Measurements from ENCODE around the gene LAT. TPM values are rescaled to one million over a fixed set of nuclear protein-coding genes. Genes with fewer than 3 reads are reported as not detected.
A peak's percentile ranks its signal among the peaks of the same experiment; 100 is the strongest.
"Not testable (repeated sequence)": the region's sequence is repeated elsewhere in the genome, so short reads cannot be mapped to it uniquely, and the experiment has no call there.

The LAT gene
- total and polyA plus RNA-seq, 7 experiments from 2014 or later, result 179 to 476 (median 342) TPM

DNA sequence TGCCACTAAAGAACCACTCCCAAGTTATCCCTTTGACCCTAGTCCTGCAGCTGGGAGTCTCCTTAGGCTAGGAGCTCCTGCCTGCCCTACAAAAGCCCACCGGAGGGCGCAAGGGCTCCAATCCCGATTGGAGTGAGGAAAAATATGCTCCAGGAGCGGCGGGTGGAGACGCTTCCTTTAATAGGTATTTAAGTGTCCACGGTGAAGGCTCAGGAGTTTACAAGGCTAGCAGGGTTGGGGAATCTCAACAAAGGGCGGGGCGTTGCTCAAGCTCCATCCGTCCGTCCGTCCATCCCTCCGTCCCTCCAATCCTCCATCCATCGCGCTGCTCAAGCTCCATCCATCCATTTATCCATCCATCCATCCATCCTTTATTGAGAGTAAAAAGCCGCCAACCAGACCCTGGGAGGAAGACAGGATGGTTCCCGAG, 10.8 kb upstream of the LAT start:
- Histone ChIP-seq H3K27ac (ENCODE audit: low read depth, low read length) (peak overlapping the region; percentile 75), H3K4me1 (ENCODE audit: control insufficient read depth in 2 of 2, insufficient read depth in 2 of 2, low read length in 2 of 2) (peaks cover 5 to 12% of the 10 kb centered on the region in 2 donors), H3K36me3 (ENCODE audit: control insufficient read depth in 2 of 3, insufficient read depth in 3 of 3, low read length in 3 of 3) (peaks cover 0 to 21% (median 0%) of the 10 kb centered on the region in 3 experiments), H3K4me3 (ENCODE audit: low read length) (peak overlapping the region; percentile 80), H3K9me3 (ENCODE audit: control insufficient read depth in 2 of 3, low read length in 3 of 3) (no peaks in the 10 kb centered on the region), H3K27me3 (ENCODE audit: control insufficient read depth in 2 of 2, insufficient read depth in 2 of 2, low read length in 2 of 2) (no peaks in the 10 kb centered on the region)
- Mint-ChIP-seq H3K9me3 (peaks cover 0 to 4% (median 0%) of the 10 kb centered on the region in 11 donors), H3K36me3 (peaks cover 0 to 13% (median 6%) of the 10 kb centered on the region in 5 donors), H3K4me1 (peaks cover 30 to 48% (median 41%) of the 10 kb centered on the region in 7 donors), H3K27me3 (no peaks in the 10 kb centered on the region), H3K4me3 (peak overlapping the region; percentile 96 to 99 (median 98)), H3K27ac (peak overlapping the region; percentile 91 to 99 (median 96))
- ATAC-seq (peak; percentile 3), DNase-seq (peak in 1 of 9 donors; percentile 42)
- ChIA-PET POLR2A (interaction anchor here (0.6 to 8.9 kb wide), 13 partner anchors 12 to 110 kb away, joined by 3 to 143 read pairs (median 5); partner anchors contain the start of genes LAT, NFATC2IP and SH2B1), CTCF (interaction anchor here (0.6 to 1.8 kb wide), 8 partner anchors 10 to 420 kb away, joined by 3 to 7 read pairs (median 5); partner anchors contain the start of gene SGF29)
- intact Hi-C loops (cut with micrococcal nuclease), result loop anchor here in 1 of 2 donors (1.0 to 2.0 kb wide), 4 partner anchors 14 to 51 kb away; partner anchors contain the start of gene RABEP2

DNA sequence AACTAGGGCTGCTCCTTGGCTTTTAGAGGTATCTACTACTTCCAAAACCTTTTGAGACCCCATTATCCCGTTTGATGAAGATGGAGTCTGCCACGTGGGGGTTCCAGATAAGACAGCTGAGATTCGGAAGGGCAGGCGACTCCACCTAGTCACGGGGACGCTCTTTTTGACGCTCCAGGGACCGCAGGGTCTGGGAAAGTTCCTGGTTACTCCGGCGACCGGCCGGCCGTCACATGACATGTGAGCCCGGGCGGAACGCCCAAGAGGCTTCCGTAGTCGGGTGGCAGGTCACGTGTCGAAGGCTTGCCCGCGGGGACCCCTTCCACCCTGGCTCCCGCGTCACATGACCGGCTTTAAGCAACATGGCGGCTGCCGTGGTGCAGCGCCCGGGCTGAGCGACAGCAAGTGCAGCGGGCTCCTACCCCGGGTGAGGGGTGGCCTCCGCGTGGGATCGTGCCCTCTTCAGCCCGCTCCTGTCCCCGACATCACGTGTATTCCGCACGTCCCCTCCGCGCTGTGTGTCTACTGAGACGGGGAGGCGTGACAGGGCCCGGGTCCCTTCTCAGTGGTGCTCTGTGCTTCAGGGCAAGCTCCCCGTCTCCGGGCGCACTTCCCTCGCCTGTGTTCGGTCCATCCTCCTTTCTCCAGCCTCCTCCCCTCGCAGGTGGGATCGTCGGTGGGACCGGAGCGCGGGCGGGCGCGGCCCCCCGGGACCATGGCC, 10.3 kb upstream of the LAT start, which contains the start of gene SPNS1:
Gene SPNS1 (plus strand): TSS at position 342 of the 721 bp plus-strand sequence. CDS start 374 bp downstream, at position 716.
- peaks cover 0 to 27% (median 0%) of the 10 kb centered on the region in 3 experiments for H3K36me3 ChIP-seq (ENCODE audit: control insufficient read depth in 2 of 3, insufficient read depth in 3 of 3, low read length in 3 of 3)
- DNase-seq (peak; percentile 77 to 96 (median 87)), ATAC-seq (peak; percentile 95)
- H3K27me3 ChIP-seq (ENCODE audit: control insufficient read depth in 2 of 2, insufficient read depth in 2 of 2, low read length in 2 of 2), result no peaks in the 10 kb centered on the region
- POLR2A ChIA-PET, result interaction anchor here (0.6 to 8.9 kb wide), 12 partner anchors 12 to 595 kb away, joined by 3 to 143 read pairs (median 5); partner anchors contain the start of genes LAT, NFATC2IP and SH2B1
- no peaks in the 10 kb centered on the region for H3K9me3 ChIP-seq (ENCODE audit: control insufficient read depth in 2 of 3, low read length in 3 of 3)
- intact Hi-C loops (cut with micrococcal nuclease), result loop anchor here in 1 of 2 donors (1.0 to 2.0 kb wide), 4 partner anchors 14 to 50 kb away; partner anchors contain the start of gene RABEP2
- Mint-ChIP-seq H3K27me3 (no peaks in the 10 kb centered on the region), H3K4me3 (peak within 1 kb of the TSS; percentile 96 to 99 (median 98)), H3K9me3 (peaks cover 0 to 4% (median 0%) of the 10 kb centered on the region in 11 donors), H3K27ac (peak within 1 kb of the TSS; percentile 91 to 99 (median 96)), H3K4me1 (peaks cover 30 to 48% (median 41%) of the 10 kb centered on the region in 7 donors), H3K36me3 (peaks cover 0 to 13% (median 6%) of the 10 kb centered on the region in 5 donors)
- CTCF ChIA-PET, result interaction anchor here (1.1 to 1.8 kb wide), 6 partner anchors 9 to 36 kb away, joined by 3 to 7 read pairs (median 5); no protein-coding TSS in a partner anchor
- H3K4me1 ChIP-seq (ENCODE audit: control insufficient read depth in 2 of 2, insufficient read depth in 2 of 2, low read length in 2 of 2), result peaks cover 5 to 12% of the 10 kb centered on the region in 2 donors
- H3K4me3 ChIP-seq (ENCODE audit: low read length), result peak within 1 kb of the TSS; percentile 80
- H3K27ac ChIP-seq (ENCODE audit: low read depth, low read length), result peak within 1 kb of the TSS; percentile 75

GRCh38 chr16:28975158-28975599, 9.7 kb upstream of the LAT start:
- CTCF ChIA-PET, result interaction anchor here (1.8 kb wide), 1 partner anchor 9 kb away, joined by 5 read pairs; no protein-coding TSS in a partner anchor
- no peaks in the 10 kb centered on the region for H3K27me3 Mint-ChIP-seq
- H3K4me3 Mint-ChIP-seq, result peak overlapping the region; percentile 96 to 99 (median 98)
- H3K27ac Mint-ChIP-seq, result peak overlapping the region; percentile 86 to 96 (median 91)
- POLR2A ChIA-PET, result interaction anchor here (1.4 to 8.9 kb wide), 5 partner anchors 11 to 54 kb away, joined by 5 to 143 read pairs (median 8); partner anchors contain the start of genes LAT and NFATC2IP
- peak overlapping the region; percentile 75 for H3K27ac ChIP-seq (ENCODE audit: low read depth, low read length)
- intact Hi-C loops (cut with micrococcal nuclease), result loop anchor here in 1 of 2 donors (2.0 kb wide), 2 partner anchors 50 kb away; partner anchors contain the start of gene RABEP2
- peaks cover 0 to 27% (median 0%) of the 10 kb centered on the region in 3 experiments for H3K36me3 ChIP-seq (ENCODE audit: control insufficient read depth in 2 of 3, insufficient read depth in 3 of 3, low read length in 3 of 3)
- ATAC-seq, result peak; percentile 3
- no peak for DNase-seq
- H3K9me3 ChIP-seq (ENCODE audit: control insufficient read depth in 2 of 3, low read length in 3 of 3), result no peaks in the 10 kb centered on the region
- H3K9me3 Mint-ChIP-seq, result peaks cover 0 to 4% (median 0%) of the 10 kb centered on the region in 11 donors
- peaks cover 0 to 13% (median 6%) of the 10 kb centered on the region in 5 donors for H3K36me3 Mint-ChIP-seq
- peaks cover 30 to 48% (median 41%) of the 10 kb centered on the region in 7 donors for H3K4me1 Mint-ChIP-seq
- H3K4me3 ChIP-seq (ENCODE audit: low read length), result peak overlapping the region; percentile 80
- peaks cover 5 to 12% of the 10 kb centered on the region in 2 donors for H3K4me1 ChIP-seq (ENCODE audit: control insufficient read depth in 2 of 2, insufficient read depth in 2 of 2, low read length in 2 of 2)
- H3K27me3 ChIP-seq (ENCODE audit: control insufficient read depth in 2 of 2, insufficient read depth in 2 of 2, low read length in 2 of 2), result no peaks in the 10 kb centered on the region

DNA sequence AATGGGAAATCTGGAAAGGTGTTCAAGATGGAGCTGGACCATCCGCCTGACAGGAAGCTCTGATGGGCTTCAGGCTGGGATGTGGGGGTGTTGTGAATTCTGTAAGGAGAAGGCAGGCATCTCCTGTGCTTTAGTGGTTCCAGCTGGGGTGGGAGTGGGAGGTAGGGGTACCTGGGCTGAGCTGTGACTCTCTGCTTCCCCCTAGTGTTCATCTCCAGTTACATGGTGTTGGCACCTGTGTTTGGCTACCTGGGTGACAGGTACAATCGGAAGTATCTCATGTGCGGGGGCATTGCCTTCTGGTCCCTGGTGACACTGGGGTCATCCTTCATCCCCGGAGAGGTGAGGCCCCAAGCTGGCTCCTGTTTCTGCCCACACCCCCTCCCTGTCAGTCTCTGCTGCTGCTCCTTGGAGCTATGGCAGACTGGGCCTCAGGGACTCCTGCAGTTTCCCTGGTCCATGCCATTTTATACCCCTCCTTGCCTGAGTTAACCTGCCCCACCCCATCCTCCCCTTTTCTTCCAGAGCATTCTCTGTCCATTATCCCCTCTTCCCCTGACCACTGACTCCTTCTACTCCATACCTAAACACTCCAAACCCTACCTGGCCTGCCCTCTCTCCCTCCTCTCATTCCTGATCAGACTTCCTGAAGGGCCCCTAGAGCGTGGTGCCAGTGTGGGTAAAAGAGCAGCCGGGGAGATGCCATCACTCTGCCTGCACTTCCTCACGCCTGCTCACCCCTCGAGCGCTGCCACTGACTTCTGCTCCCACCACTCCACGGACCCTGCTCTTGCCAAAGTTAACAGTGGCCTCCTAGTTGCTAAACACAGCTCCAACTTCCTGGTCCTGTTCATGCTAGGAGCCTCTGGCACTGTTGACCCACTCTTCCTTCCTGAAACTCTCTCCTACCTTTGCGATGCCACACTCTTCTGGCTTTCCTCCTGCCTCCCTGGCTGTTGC, 6.9 kb upstream of the LAT start:
- Histone ChIP-seq H3K27me3 (ENCODE audit: control insufficient read depth in 2 of 2, insufficient read depth in 2 of 2, low read length in 2 of 2) (no peaks in the 10 kb centered on the region), H3K4me3 (ENCODE audit: low read length) (no peak overlapping the region), H3K27ac (ENCODE audit: low read depth, low read length) (no peak overlapping the region), H3K4me1 (ENCODE audit: control insufficient read depth in 2 of 2, insufficient read depth in 2 of 2, low read length in 2 of 2) (peaks cover 5 to 12% of the 10 kb centered on the region in 2 donors), H3K9me3 (ENCODE audit: control insufficient read depth in 2 of 3, low read length in 3 of 3) (no peaks in the 10 kb centered on the region), H3K36me3 (ENCODE audit: control insufficient read depth in 2 of 3, insufficient read depth in 3 of 3, low read length in 3 of 3) (peaks cover 0 to 49% (median 0%) of the 10 kb centered on the region in 3 experiments)
- ChIA-PET CTCF (interaction anchor here (0.6 to 2.7 kb wide), 11 partner anchors 8 to 107 kb away, joined by 3 to 14 read pairs (median 3); no protein-coding TSS in a partner anchor), POLR2A (interaction anchor here (0.6 to 8.9 kb wide), 10 partner anchors 8 to 700 kb away, joined by 3 to 143 read pairs (median 4); partner anchors contain the start of genes LAT and TUFM)
- peak overlapping the region in 8 of 10 donors; percentile 3 to 82 (median 44) for H3K4me3 Mint-ChIP-seq
- H3K4me1 Mint-ChIP-seq, result peaks cover 35 to 59% (median 46%) of the 10 kb centered on the region in 7 donors
- no peaks in the 10 kb centered on the region for H3K27me3 Mint-ChIP-seq
- ATAC-seq (peak; percentile 32), DNase-seq (peak in 5 of 9 donors; percentile 33 to 52 (median 48))
- intact Hi-C loops (cut with micrococcal nuclease), result loop anchor here in 1 of 2 donors (1.0 kb wide), 1 partner anchor 33 kb away; no protein-coding TSS in a partner anchor
- peak overlapping the region; percentile 21 to 94 (median 65) for H3K27ac Mint-ChIP-seq
- peaks cover 0 to 33% (median 27%) of the 10 kb centered on the region in 5 donors for H3K36me3 Mint-ChIP-seq
- H3K9me3 Mint-ChIP-seq, result peaks cover 0 to 4% (median 0%) of the 10 kb centered on the region in 11 donors

GRCh38 chr16:28980330-28980729, 4.5 kb upstream of the LAT start:
- H3K9me3 ChIP-seq (ENCODE audit: control insufficient read depth in 2 of 3, low read length in 3 of 3); intact Hi-C loops (cut with micrococcal nuclease); H3K9me3 Mint-ChIP-seq; H3K27ac ChIP-seq (ENCODE audit: low read depth, low read length); DNase-seq; H3K27me3 Mint-ChIP-seq; H3K27me3 ChIP-seq (ENCODE audit: control insufficient read depth in 2 of 2, insufficient read depth in 2 of 2, low read length in 2 of 2); ATAC-seq; H3K4me3 ChIP-seq (ENCODE audit: low read length): not testable (repeated sequence)
- H3K36me3 ChIP-seq (ENCODE audit: control insufficient read depth in 2 of 3, insufficient read depth in 3 of 3, low read length in 3 of 3), result peaks cover 0 to 49% (median 0%) of the 10 kb centered on the region in 3 experiments
- Mint-ChIP-seq H3K4me3 (peak overlapping the region in 1 of 10 donors; percentile 25), H3K4me1 (peaks cover 38 to 62% (median 52%) of the 10 kb centered on the region in 7 donors), H3K27ac (peak overlapping the region in 2 of 9 donors; percentile 33 to 72), H3K36me3 (peaks cover 10 to 44% (median 34%) of the 10 kb centered on the region in 5 donors)
- peaks cover 15 to 20% of the 10 kb centered on the region in 2 donors for H3K4me1 ChIP-seq (ENCODE audit: control insufficient read depth in 2 of 2, insufficient read depth in 2 of 2, low read length in 2 of 2)
- POLR2A ChIA-PET, result interaction anchor here (1.1 to 8.9 kb wide), 2 partner anchors 6 to 31 kb away, joined by 3 to 143 read pairs; partner anchors contain the start of gene LAT
- CTCF ChIA-PET, result interaction anchor here (0.7 to 1.6 kb wide), 2 partner anchors 41 to 47 kb away, joined by 3 to 6 read pairs; no protein-coding TSS in a partner anchor
